IMR-90 (cell line): Measurements from ENCODE around the gene CDKN1C. TPM values are rescaled to one million over a fixed set of nuclear protein-coding genes. Genes with fewer than 3 reads are reported as not detected.

Experiments
- ATAC-seq: fragments of 200-7000 bp; cut with Tn5 transposase; 2 replicates; pipeline ENCODE4 v1.9.1; 2020; ENCODE audit warnings: low read depth, mild to moderate bottlenecking, moderate library complexity
- BruUV-seq: library from RNA; stranded (reverse); fragments of 400-500 nt; replicated peaks from 2 replicates; lab custom pipeline; 2021; lab: Mats Ljungman, UMichigan
- CTCF ChIA-PET: fragments of 300-600 bp; formaldehyde crosslinking; extraction: SDS; loops from one replicate; lab custom pipeline; 2021; ENCODE audit warnings: antibody characterized with exemption; lab: Yijun Ruan, JAX
- POLR2A ChIA-PET: fragments of 300-600 bp; sonication (Branson Sonifier 250); formaldehyde crosslinking; loops from one replicate; lab custom pipeline; 2022; ENCODE audit warnings: antibody characterized with exemption; ENCODE audit not compliant: unreplicated experiment; lab: Charles Lee
- DNase-seq: peaks from one replicate; pipeline ENCODE4 v3.0.0; 2013
- H2AFZ ChIP-seq: replicated peaks from 2 replicates; pipeline ENCODE3; 2013; ENCODE audit warnings: low read length, mild to moderate bottlenecking; ENCODE audit not compliant: poor library complexity
- H2AK5ac ChIP-seq: 2 replicates; pipeline ENCODE4 v1.6.1; 2013; ENCODE audit warnings: low read depth, low read length, inconsistent platforms
- H2AK9ac ChIP-seq: replicated peaks from 2 replicates; pipeline ENCODE3; 2013; ENCODE audit warnings: mild to moderate bottlenecking, low read depth, low read length, moderate library complexity; ENCODE audit not compliant: poor library complexity
- H2BK120ac ChIP-seq: 2 replicates; pipeline ENCODE4 v1.6.1; 2013; ENCODE audit warnings: low read depth, low read length, inconsistent platforms
- H2BK15ac ChIP-seq: 3 replicates; pipeline ENCODE4 v1.6.1; 2013; ENCODE audit warnings: low read depth, low read length, inconsistent platforms
- H2BK20ac ChIP-seq: 2 replicates; pipeline ENCODE4 v1.6.1; 2013; ENCODE audit warnings: low read depth, mild to moderate bottlenecking, inconsistent platforms, low read length, moderate library complexity
- H2BK5ac ChIP-seq: 2 replicates; pipeline ENCODE4 v1.6.1; 2013; ENCODE audit warnings: mild to moderate bottlenecking, low read depth, low read length, inconsistent platforms; ENCODE audit not compliant: poor library complexity, severe bottlenecking
- H3K14ac ChIP-seq: replicated peaks from 2 replicates; pipeline ENCODE4 v1.6.1; 2013; ENCODE audit warnings: low read depth, low read length, inconsistent platforms
- H3K18ac ChIP-seq: 2 replicates; pipeline ENCODE4 v1.6.1; 2013; ENCODE audit warnings: low read depth, low read length, control low read depth
- H3K23ac ChIP-seq: 2 replicates; pipeline ENCODE4 v1.6.1; 2013; ENCODE audit warnings: low read depth, low read length, inconsistent platforms
- H3K27ac ChIP-seq: 2 replicates; pipeline ENCODE4 v1.5.1; 2013; ENCODE audit warnings: mild to moderate bottlenecking, control low read depth, low read length; ENCODE audit not compliant: insufficient read depth
- H3K27me3 ChIP-seq: 2 replicates; pipeline ENCODE4 v1.6.1; 2013; ENCODE audit warnings: low read length; ENCODE audit not compliant: control insufficient read depth, insufficient read depth
- H3K36me3 ChIP-seq: 2 replicates; pipeline ENCODE4 v1.6.1; 2013; ENCODE audit warnings: low read length, mixed read lengths; ENCODE audit not compliant: control insufficient read depth, insufficient read depth
- H3K4ac ChIP-seq: 2 replicates; pipeline ENCODE4 v1.6.1; 2013; ENCODE audit warnings: low read depth, low read length, inconsistent platforms
- H3K4me1 ChIP-seq: 2 replicates; pipeline ENCODE4 v1.6.1; 2013; ENCODE audit warnings: low read length, mixed read lengths; ENCODE audit not compliant: control insufficient read depth, insufficient read depth
- H3K4me2 ChIP-seq: 2 replicates; pipeline ENCODE4 v1.6.1; 2013; ENCODE audit warnings: low read depth, mild to moderate bottlenecking, control low read depth, low read length, moderate library complexity
- H3K4me3 ChIP-seq: 2 replicates; pipeline ENCODE4 v1.5.1; 2013; ENCODE audit warnings: low read depth, mild to moderate bottlenecking, control low read depth, low read length, moderate library complexity; ENCODE audit not compliant: insufficient read depth
- H3K56ac ChIP-seq: 2 replicates; pipeline ENCODE4 v1.6.1; 2013; ENCODE audit warnings: low read length, inconsistent platforms; ENCODE audit not compliant: insufficient read depth; ENCODE audit errors: extremely low read depth
- H3K79me1 ChIP-seq, 2 experiments: 2 replicates each; pipeline ENCODE4 v1.6.1; 2013; ENCODE audit warnings: low read length in 2 of 2, inconsistent platforms in 1 of 2, low read depth in 1 of 2
- H3K9ac ChIP-seq: 2 replicates; pipeline ENCODE4 v1.6.1; 2013; ENCODE audit warnings: low read depth, low read length, control low read depth
- H3K9me1 ChIP-seq: 2 replicates; pipeline ENCODE4 v1.6.1; 2013; ENCODE audit warnings: low read length, inconsistent platforms; ENCODE audit not compliant: insufficient read depth
- H3K9me3 ChIP-seq: 2 replicates; pipeline ENCODE4 v1.6.1; 2013; ENCODE audit warnings: low read length; ENCODE audit not compliant: control insufficient read depth, insufficient read depth
- H4K20me1 ChIP-seq: 2 replicates; pipeline ENCODE4 v1.6.1; 2013; ENCODE audit warnings: low read length, inconsistent platforms; ENCODE audit not compliant: insufficient read depth
- H4K5ac ChIP-seq: 2 replicates; pipeline ENCODE4 v1.6.1; 2013; ENCODE audit warnings: mild to moderate bottlenecking, low read depth, low read length, control low read depth
- H4K8ac ChIP-seq, 2 experiments: 2 replicates each; pipeline ENCODE4 v1.6.1; 2013; ENCODE audit warnings: low read depth in 2 of 2, low read length in 2 of 2, control low read depth in 1 of 2, inconsistent platforms in 1 of 2
- H4K91ac ChIP-seq: 2 replicates; pipeline ENCODE4 v1.6.1; 2013; ENCODE audit warnings: low read depth, low read length, inconsistent platforms; ENCODE audit not compliant: insufficient read depth
- BHLHE40 ChIP-seq: fragments of 150-350 bp; IDR thresholded peaks from 2 replicates; pipeline ENCODE4 v1.6.1; 2016; ENCODE audit warnings: mild to moderate bottlenecking, low read depth, low read length
- CEBPB ChIP-seq: IDR thresholded peaks from 2 replicates; pipeline ENCODE4 v1.6.1; 2012; ENCODE audit warnings: low read depth, low read length, improper control_type of control experiment
- CHD1 ChIP-seq: IDR thresholded peaks from 2 replicates; pipeline ENCODE4 v1.6.1; 2012; ENCODE audit warnings: low read depth, low read length, improper control_type of control experiment
- FOS ChIP-seq: fragments of 150-350 bp; IDR thresholded peaks from 2 replicates; pipeline ENCODE4 v1.6.1; 2016; ENCODE audit warnings: low read depth, low read length
- MAFK ChIP-seq: IDR thresholded peaks from 2 replicates; pipeline ENCODE4 v1.6.1; 2012; ENCODE audit warnings: low read depth, low read length, improper control_type of control experiment
- MAZ ChIP-seq: IDR thresholded peaks from 2 replicates; pipeline ENCODE4 v1.6.1; 2012; ENCODE audit warnings: low read depth, mild to moderate bottlenecking, low read length, improper control_type of control experiment, moderate library complexity, borderline replicate concordance
- NFE2L2 ChIP-seq: fragments of 150-350 bp; IDR thresholded peaks from 2 replicates; pipeline ENCODE4 v1.6.1; 2016; ENCODE audit warnings: low read depth, mild to moderate bottlenecking, low read length
- POLR2A ChIP-seq: IDR thresholded peaks from 2 replicates; pipeline ENCODE4 v1.6.1; 2012; ENCODE audit warnings: mild to moderate bottlenecking, low read depth, low read length
- RAD21 ChIP-seq: IDR thresholded peaks from 2 replicates; pipeline ENCODE4 v1.6.1; 2012; ENCODE audit warnings: low read length, improper control_type of control experiment
- RCOR1 ChIP-seq: IDR thresholded peaks from 2 replicates; pipeline ENCODE4 v1.6.1; 2012; ENCODE audit warnings: mild to moderate bottlenecking, low read length, improper control_type of control experiment; ENCODE audit not compliant: insufficient replicate concordance
- RFX5 ChIP-seq: IDR thresholded peaks from 2 replicates; pipeline ENCODE4 v1.8.0; 2012; ENCODE audit warnings: low read depth, mild to moderate bottlenecking, low read length, moderate library complexity
- SMC3 ChIP-seq: fragments of 150-350 bp; IDR thresholded peaks from 2 replicates; pipeline ENCODE4 v1.6.1; 2016; ENCODE audit warnings: low read depth, mild to moderate bottlenecking, antibody characterized with exemption, low read length, moderate library complexity
- USF2 ChIP-seq: fragments of 150-350 bp; IDR thresholded peaks from 2 replicates; pipeline ENCODE4 v1.6.1; 2017; ENCODE audit warnings: mild to moderate bottlenecking, antibody characterized with exemption, low read length, low read depth
- WGBS, 2 experiments: methylation state at CpG; one replicate each; pipeline versions ENCODE4 v1.1.5 to v1.1.7; 2013; ENCODE audit warnings: missing lambda C conversion rate in 2 of 2; ENCODE audit not compliant: insufficient read length in 1 of 2; ENCODE audit errors: extremely low coverage in 2 of 2; 5-methylcytosine and 5-hydroxymethylcytosine counted together
- dilution Hi-C: fragments of 300-500 bp; cut with HindIII; formaldehyde crosslinking; loops from one replicate; pipeline ENCODE4 v1.14.3; 2018; ENCODE audit warnings: low sequenced_read_pairs; ENCODE audit not compliant: unreplicated experiment
- in situ Hi-C: fragments of 300-500 bp; cut with MboI; formaldehyde crosslinking; loops from 3 replicates; pipeline ENCODE4 v1.14.3; 2019; ENCODE audit warnings: low sequenced_read_pairs, inconsistent platforms, mixed read lengths
- intact Hi-C: fragments of 100-400 bp; cut with micrococcal nuclease; formaldehyde crosslinking; loops from 2 replicates; pipeline ENCODE4 v1.10.0; 2022
- polyA plus RNA-seq, 3 experiments: library from polyadenylated mRNA; depleted of rRNA; stranded (reverse); fragments of >200 nt; gene quantifications; 2 replicates each; pipeline ENCODE4 v1.2.3, GENCODE V29; 2012; ENCODE audit warnings: low replicate concordance in 1 of 3
- total RNA-seq: library from RNA; depleted of rRNA; stranded (reverse); fragments of >200 nt; gene quantifications from 2 replicates; pipeline ENCODE4 v1.2.3, GENCODE V29; 2012

CDKN1C gene
- total and polyA plus RNA-seq, 2 of the 4 experiments (the other 2 are of a cell fraction) = 1.6 to 3.0 TPM

GRCh38 chr11:2858995-2859698, 26.4 kb downstream of the CDKN1C start:
- H3K9me3 ChIP-seq = no peaks in the 10 kb centered on the region
- no peak overlapping the region for H2BK15ac ChIP-seq
- no peak overlapping the region for H2AK9ac ChIP-seq
- no peaks in the 10 kb centered on the region for H3K36me3 ChIP-seq
- H3K27me3 ChIP-seq = peaks cover 74% of the 10 kb centered on the region
- H3K56ac ChIP-seq = no peak overlapping the region
- no peak overlapping the region for H3K4me2 ChIP-seq
- no peak overlapping the region for H4K91ac ChIP-seq
- H3K27ac ChIP-seq = no peak overlapping the region
- CTCF ChIA-PET = no interaction called here
- no peak overlapping the region for H3K23ac ChIP-seq
- no peak overlapping the region for H4K8ac ChIP-seq
- WGBS, 2 experiments = 80% methylated on average over 1 of the region's 16 CpGs; no CpG with 5 or more reads in 1 of the 2 experiments
- no peak for TF ChIP-seq RFX5
- TF ChIP-seq SMC3 = no peak
- TF ChIP-seq USF2 = no peak
- no peak for TF ChIP-seq CHD1
- TF ChIP-seq RCOR1 = no peak
- no peak for TF ChIP-seq RAD21
- no peak for TF ChIP-seq MAZ
- no peak for TF ChIP-seq CEBPB
- TF ChIP-seq MAFK = no peak
- TF ChIP-seq FOS = no peak
- no peak for TF ChIP-seq NFE2L2
- no peak for TF ChIP-seq POLR2A
- no peak for TF ChIP-seq BHLHE40
- H4K5ac ChIP-seq = no peak overlapping the region
- H3K4me1 ChIP-seq = peaks cover 2% of the 10 kb centered on the region; the same call in 1 of the 2 replicates
- DNase-seq (no peak), ATAC-seq (no peak)
- dilution Hi-C loops (no loop called here), in situ Hi-C loops (no loop called here), intact Hi-C loops (no loop called here)
- H2BK20ac ChIP-seq = no peak overlapping the region
- H2BK120ac ChIP-seq = no peak overlapping the region
- H3K9ac ChIP-seq = no peak overlapping the region
- no peak overlapping the region for H3K4me3 ChIP-seq
- H2AK5ac ChIP-seq = no peak overlapping the region
- no peak overlapping the region for H2BK5ac ChIP-seq
- POLR2A ChIA-PET = no interaction called here
- no peaks in the 10 kb centered on the region for H4K20me1 ChIP-seq
- no peaks in the 10 kb centered on the region for H3K9me1 ChIP-seq
- H3K18ac ChIP-seq = no peak overlapping the region
- no TSS peak for BruUV-seq
- H2AFZ ChIP-seq = no peak overlapping the region
- no peak overlapping the region for H3K14ac ChIP-seq
- H3K4ac ChIP-seq = no peak overlapping the region
- H3K79me1 ChIP-seq = no peaks in the 10 kb centered on the region
